ENCODE data around the gene ANO1.

Gene ANO1

GRCh38 chr11:70135142-70135541 lies 57.0 kb downstream of the ANO1 start:
- no peak overlapping the region for H3K27ac ChIP-seq

DNA sequence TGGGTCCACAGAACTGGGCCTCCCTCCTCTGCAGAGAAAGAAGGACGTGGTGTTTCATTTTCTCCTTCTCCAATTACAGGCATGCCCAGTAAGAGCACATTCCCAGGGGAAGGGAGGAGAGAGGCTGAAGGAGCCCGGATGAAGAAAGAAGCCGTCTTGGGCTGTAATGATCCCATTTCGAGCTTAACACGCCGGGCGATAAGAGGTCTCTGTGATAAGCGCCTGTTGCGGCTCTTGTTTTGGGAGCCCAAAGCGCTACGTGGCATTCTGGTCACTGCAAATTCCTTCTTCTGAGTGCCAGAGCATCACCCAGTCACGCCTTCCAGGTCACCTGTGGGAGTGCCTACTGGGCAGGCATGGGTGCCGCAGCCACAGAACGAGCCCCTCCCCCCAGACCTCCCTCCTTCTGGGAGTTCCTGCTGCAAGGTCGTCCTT lies 57.5 kb downstream of the ANO1 start:
- TF ChIP-seq, protein P1, sequence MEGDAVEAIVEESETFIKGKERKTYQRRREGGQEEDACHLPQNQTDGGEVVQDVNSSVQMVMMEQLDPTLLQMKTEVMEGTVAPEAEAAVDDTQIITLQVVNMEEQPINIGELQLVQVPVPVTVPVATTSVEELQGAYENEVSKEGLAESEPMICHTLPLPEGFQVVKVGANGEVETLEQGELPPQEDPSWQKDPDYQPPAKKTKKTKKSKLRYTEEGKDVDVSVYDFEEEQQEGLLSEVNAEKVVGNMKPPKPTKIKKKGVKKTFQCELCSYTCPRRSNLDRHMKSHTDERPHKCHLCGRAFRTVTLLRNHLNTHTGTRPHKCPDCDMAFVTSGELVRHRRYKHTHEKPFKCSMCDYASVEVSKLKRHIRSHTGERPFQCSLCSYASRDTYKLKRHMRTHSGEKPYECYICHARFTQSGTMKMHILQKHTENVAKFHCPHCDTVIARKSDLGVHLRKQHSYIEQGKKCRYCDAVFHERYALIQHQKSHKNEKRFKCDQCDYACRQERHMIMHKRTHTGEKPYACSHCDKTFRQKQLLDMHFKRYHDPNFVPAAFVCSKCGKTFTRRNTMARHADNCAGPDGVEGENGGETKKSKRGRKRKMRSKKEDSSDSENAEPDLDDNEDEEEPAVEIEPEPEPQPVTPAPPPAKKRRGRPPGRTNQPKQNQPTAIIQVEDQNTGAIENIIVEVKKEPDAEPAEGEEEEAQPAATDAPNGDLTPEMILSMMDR (conservative IDR thresholded peaks at IDR 0.05), result no peak
- no peak for TF ChIP-seq ZFX (IDR thresholded peaks at IDR 0.05)
- no peak overlapping the region for H3K27ac ChIP-seq

More at GRCh38 chr11:70135142-70135541, 57.0 kb downstream of the ANO1 start:
- TF ChIP-seq, protein P1 (conservative IDR thresholded peaks at IDR 0.05), result no peak
- TF ChIP-seq ZFX (IDR thresholded peaks at IDR 0.05), result no peak

DNA sequence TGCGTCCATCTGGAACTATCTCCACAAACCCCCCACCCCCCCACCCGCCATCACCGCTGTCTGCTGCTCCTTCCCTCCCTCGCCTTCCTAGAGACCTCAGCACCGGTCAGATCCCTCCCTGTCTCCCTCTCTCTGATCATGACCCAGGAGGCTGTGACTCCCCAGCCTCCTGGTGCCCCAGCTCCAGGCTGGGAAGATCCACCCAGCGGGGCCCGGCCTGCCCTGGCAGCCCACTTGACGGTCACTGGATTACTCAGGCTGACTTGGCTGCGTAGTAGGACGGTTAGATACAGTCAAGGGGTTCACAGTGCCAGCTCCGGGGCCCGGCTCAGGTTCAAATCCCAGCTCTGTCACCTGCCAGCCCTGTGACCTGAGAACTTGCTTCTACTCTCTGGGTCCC lies 59.3 kb downstream of the ANO1 start:
- TF ChIP-seq ZFX (IDR thresholded peaks at IDR 0.05), result no peak
- TF ChIP-seq, protein P1 (conservative IDR thresholded peaks at IDR 0.05), result no peak
- no peak overlapping the region for H3K27ac ChIP-seq

DNA sequence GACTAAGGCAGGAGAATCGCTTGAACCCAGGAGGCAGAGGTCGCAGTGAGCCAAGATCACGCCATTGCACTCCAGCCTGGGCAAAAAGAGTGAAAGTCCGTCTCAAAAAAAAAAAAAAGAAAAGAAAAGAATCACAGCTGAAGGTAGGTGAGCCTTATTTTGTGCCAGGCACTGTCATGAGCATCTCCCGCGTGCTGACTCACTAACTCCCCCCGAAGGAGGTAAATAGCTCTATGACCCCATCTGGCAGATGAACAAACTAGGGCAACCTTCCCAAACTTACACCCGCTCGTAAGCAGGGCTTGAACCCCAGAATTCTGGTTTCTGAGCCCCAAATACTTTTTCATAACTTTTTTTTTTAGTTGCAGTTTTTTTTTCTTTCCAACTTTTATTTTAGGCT lies 60.3 kb downstream of the ANO1 start:
- no peak for TF ChIP-seq ZFX (IDR thresholded peaks at IDR 0.05)
- TF ChIP-seq, protein P1 (conservative IDR thresholded peaks at IDR 0.05), result no peak
- no peak overlapping the region for H3K27ac ChIP-seq

GRCh38 chr11:70139785-70140410 lies 61.8 kb downstream of the ANO1 start:
- TF ChIP-seq, protein P1 (conservative IDR thresholded peaks at IDR 0.05), result no peak
- TF ChIP-seq ZFX (IDR thresholded peaks at IDR 0.05), result no peak
- H3K27ac ChIP-seq, result no peak overlapping the region

- TF ChIP-seq, protein P1 (conservative IDR thresholded peaks at IDR 0.05), result no peak
- TF ChIP-seq ZFX (IDR thresholded peaks at IDR 0.05), result no peak
- no peak overlapping the region for H3K27ac ChIP-seq
These were observed 62.8 kb downstream of the ANO1 start for GRCh38 chr11:70140711-70141485.

- no peak overlapping the region for H3K27ac ChIP-seq
- TF ChIP-seq, protein P1 (conservative IDR thresholded peaks at IDR 0.05), result no peak
- TF ChIP-seq ZFX (IDR thresholded peaks at IDR 0.05), result no peak
These were observed 63.5 kb downstream of the ANO1 start for GRCh38 chr11:70141486-70142220.
